GM06990 (cell line): Measurements from ENCODE around the gene COMP.
A peak's percentile ranks its signal among the peaks of the same experiment; 100 is the strongest.

Source experiments
- DNase-seq: peaks from one replicate; pipeline ENCODE4 v3.0.0-alpha.2; 2011; ENCODE audit not compliant: insufficient read length; ENCODE audit errors: extremely low read depth
- H3K27me3 ChIP-seq: replicated peaks from 2 replicates; pipeline ENCODE4 v1.6.0; 2011; ENCODE audit warnings: low read length; ENCODE audit not compliant: control insufficient read depth, insufficient read depth
- H3K36me3 ChIP-seq: 2 replicates; pipeline ENCODE4 v1.5.1; 2011; ENCODE audit warnings: low read length; ENCODE audit not compliant: control insufficient read depth, insufficient read depth
- H3K4me3 ChIP-seq: replicated peaks from 2 replicates; pipeline ENCODE4 v1.5.1; 2011; ENCODE audit warnings: low read depth, mild to moderate bottlenecking, control low read depth, low read length
- TF ChIP-seq, protein P1 (sequence below): IDR thresholded peaks from 2 replicates; pipeline ENCODE4 v1.5.1; 2011; ENCODE audit warnings: low read length, control low read depth, mild to moderate bottlenecking, inconsistent platforms; ENCODE audit not compliant: insufficient read depth, poor library complexity, severe bottlenecking

COMP gene

DNA sequence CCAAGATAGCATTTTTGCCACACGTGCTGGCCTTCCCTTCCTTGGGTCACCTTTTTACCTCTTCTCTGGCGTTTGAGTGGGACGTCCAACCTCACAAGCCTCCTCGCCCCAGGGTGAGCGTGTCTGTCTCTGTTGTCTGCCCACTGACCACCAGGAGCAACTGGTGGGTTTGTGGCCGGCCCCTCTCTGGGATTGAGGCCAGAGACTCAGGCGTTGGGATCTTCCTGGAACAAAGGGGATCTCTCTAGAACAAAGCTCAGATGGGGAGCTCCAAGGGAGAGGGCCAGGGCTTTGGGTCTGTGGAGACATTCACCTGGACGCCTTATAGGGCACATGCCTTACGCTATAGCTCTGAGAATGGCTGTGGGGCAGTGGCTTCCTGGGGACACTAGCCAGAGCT lies 17.4 kb downstream of the COMP start:
- Histone ChIP-seq H3K27me3 (no peaks in the 10 kb centered on the region), H3K36me3 (no peaks in the 10 kb centered on the region), H3K4me3 (no peak overlapping the region)
- DNase-seq, result no peak
- TF ChIP-seq, protein P1, sequence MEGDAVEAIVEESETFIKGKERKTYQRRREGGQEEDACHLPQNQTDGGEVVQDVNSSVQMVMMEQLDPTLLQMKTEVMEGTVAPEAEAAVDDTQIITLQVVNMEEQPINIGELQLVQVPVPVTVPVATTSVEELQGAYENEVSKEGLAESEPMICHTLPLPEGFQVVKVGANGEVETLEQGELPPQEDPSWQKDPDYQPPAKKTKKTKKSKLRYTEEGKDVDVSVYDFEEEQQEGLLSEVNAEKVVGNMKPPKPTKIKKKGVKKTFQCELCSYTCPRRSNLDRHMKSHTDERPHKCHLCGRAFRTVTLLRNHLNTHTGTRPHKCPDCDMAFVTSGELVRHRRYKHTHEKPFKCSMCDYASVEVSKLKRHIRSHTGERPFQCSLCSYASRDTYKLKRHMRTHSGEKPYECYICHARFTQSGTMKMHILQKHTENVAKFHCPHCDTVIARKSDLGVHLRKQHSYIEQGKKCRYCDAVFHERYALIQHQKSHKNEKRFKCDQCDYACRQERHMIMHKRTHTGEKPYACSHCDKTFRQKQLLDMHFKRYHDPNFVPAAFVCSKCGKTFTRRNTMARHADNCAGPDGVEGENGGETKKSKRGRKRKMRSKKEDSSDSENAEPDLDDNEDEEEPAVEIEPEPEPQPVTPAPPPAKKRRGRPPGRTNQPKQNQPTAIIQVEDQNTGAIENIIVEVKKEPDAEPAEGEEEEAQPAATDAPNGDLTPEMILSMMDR, result no peak

DNA sequence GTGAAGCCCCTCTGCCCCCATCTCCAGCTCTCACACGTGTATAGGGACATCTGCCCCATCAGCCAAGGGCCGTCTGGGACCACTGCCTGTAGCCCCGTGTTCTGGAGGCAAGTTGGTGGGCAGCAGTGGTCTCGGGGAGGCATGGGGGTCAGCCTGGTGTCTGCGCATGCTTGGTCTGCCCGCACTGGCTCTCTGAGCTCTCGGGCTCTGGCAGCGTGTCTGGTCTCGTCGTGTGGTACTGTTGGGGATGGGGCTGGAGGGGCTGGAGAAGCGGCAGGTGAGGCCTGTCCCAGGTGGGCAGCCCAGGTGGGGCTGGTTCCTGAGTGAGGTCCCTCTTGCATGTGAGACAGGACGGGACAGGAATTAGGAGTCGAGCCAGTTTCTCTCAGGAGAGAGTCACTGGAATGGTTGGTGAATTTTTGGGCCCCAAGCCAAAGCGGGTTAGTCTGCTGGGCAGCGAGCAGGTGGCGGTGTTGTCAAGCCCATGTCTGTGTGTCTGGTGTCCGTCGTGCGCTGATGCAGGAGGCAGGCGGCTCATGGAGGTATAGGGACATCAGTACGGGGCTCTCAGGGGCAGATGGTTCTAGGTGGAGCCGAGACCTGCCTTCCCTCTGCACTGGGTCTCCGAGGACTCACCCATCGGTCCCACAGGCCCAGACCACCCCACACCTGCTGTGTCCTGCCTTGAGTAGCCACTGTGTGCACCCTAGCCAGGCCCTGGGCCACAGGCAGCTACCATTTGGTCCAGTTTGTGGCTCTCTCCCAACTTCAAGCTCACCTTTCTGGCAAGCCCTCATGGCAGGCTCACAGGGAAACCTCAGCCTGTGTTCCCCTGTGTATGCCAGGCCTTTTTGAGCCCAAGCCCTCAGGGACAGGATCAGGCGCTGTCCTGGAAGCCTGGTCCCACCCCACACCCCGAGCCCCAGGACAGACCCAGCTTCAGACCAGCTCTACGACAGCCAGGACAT lies 18.2 kb downstream of the COMP start:
- TF ChIP-seq, protein P1, result no peak
- no peak overlapping the region for H3K4me3 ChIP-seq
- no peaks in the 10 kb centered on the region for H3K36me3 ChIP-seq
- DNase-seq, result no peak
- H3K27me3 ChIP-seq, result no peaks in the 10 kb centered on the region

DNA sequence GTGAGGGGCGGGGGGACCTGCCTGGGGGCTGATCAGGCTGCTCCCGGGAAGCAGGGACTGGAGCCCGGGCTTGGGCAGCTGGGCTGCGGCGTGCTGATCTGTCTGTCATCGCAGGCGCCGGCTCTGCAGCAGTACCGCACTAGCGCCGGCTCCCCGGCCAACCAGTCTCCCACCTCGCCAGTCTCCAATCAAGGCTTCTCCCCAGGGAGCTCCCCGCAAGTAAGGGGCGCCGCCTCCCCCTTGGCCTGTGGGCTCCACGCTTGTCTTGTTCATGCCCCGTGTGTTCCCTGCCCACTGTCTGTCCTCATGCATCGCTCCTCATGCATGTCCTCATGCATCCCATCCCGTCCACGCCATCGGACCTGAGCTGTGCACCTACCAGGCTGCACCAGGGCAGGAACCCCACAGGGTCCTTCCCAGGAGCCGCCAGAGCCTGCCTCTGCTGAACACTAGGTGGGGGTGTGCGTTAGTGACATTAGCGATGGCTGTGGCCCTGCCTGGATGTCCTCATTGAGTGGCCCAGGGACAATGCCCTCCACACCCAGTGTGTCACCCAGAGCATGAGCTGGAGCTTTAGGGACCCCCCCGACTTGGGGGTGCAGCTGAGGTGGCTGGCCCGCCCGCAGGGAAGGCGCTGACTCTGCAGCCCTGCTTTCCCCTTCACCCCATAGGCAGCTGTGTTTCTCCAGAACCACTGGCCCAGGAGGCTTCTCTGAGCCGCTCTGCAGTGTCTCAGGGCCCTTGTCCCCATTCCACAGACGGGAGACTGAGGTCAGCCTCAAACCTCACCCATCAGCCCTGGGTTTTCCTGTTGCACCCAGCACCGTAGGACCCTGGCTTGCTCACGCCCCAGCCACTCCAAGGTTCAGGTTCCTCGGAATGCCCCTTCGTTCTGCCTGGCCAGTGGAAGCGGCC lies 19.5 kb downstream of the COMP start:
- H3K27me3 ChIP-seq, result no peaks in the 10 kb centered on the region
- DNase-seq, result no peak

DNA sequence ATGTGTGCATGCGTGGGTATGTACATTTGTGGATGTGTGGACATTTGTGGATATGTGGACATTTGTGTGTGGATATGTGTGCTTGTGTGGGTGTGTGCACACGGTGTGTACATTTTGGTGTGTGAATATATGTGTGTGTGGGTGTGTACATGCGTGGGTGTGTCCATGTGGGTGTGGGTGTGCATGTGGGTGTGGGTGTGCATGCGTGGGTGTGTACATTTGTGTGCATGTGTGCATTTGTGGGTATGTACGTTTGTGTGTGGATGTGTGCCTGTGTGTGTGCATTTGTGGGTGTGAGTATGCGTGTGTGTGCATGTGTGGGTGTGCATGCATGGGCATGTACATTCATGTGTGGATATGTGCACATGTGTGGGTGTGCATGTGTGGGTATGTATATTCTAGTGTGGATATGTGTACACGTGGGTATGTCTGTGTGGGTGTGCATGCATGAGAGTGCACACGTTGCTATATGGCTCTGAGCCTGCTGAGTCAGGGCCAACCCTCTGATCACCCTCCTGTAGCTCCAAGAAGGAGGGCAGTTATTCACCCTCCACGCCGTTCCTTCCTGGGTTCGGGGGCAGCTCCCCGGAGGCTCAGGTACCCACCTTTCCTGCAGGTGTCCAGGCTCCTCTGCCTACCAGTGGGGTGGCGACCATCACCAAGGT lies 20.3 kb downstream of the COMP start:
- Histone ChIP-seq H3K36me3 (no peaks in the 10 kb centered on the region), H3K27me3 (no peaks in the 10 kb centered on the region), H3K4me3 (no peak overlapping the region)
- DNase-seq, result no peak
- TF ChIP-seq, protein P1, result no peak

More for the DNA sequence above, 19.5 kb downstream of the COMP start:
- no peaks in the 10 kb centered on the region for H3K36me3 ChIP-seq
- TF ChIP-seq, protein P1, result peak; percentile 41
- no peak overlapping the region for H3K4me3 ChIP-seq

DNA sequence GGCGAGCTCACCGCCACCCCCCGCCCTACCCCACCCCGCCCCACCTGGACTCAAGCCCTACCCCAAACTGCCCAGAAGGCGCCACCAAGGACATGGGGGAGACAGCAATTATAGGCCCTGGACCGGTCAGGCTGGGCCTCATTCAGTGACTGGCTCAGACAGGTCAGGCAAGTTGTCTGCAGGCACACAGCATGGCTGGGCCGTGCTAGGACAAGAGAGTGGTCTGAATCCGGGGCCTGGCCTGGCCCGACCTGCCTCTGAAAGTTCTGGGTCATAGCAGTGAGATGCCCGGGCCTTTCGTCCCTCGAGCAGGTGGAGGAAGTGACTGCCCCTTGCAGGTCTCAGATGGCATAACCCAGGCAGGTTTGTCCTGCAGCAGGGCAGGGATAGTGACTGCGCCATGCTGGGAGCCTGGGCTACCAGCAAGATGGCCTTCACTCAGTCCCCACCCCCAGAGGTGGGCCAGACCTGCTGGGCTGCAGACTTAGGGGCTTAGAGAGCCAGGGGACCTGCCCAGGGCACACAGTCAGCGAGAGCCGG lies 21.0 kb downstream of the COMP start:
- no peak for DNase-seq
- Histone ChIP-seq H3K27me3 (no peaks in the 10 kb centered on the region), H3K4me3 (no peak overlapping the region), H3K36me3 (no peaks in the 10 kb centered on the region)
- TF ChIP-seq, protein P1, result no peak
